Rectal smooth muscle tissue (tissue), 1 donor: ENCODE measurements around the gene SMAD6.

Experiments
- H3K27ac ChIP-seq: one replicate; pipeline ENCODE4 v1.7.0; 2013; ENCODE audit warnings: low read depth, low read length, inconsistent platforms
- H3K27me3 ChIP-seq: one replicate; pipeline ENCODE4 v1.7.0; 2013; ENCODE audit warnings: low read length; ENCODE audit not compliant: control insufficient read depth, insufficient read depth
- H3K36me3 ChIP-seq: one replicate; pipeline ENCODE4 v1.7.0; 2013; ENCODE audit warnings: low read length; ENCODE audit not compliant: control insufficient read depth, insufficient read depth
- H3K4me1 ChIP-seq: one replicate; pipeline ENCODE4 v1.7.0; 2013; ENCODE audit warnings: low read length; ENCODE audit not compliant: control insufficient read depth, insufficient read depth
- H3K4me3 ChIP-seq: one replicate; pipeline ENCODE4 v1.7.0; 2013; ENCODE audit warnings: low read length
- H3K9ac ChIP-seq: one replicate; pipeline ENCODE4 v1.7.0; 2013; ENCODE audit warnings: low read length

The SMAD6 gene

GRCh38 chr15:66744610-66745279 lies 42.7 kb downstream of the SMAD6 start:
- Histone ChIP-seq H3K27ac (no peak overlapping the region), H3K4me3 (no peak overlapping the region), H3K27me3 (no peaks in the 10 kb centered on the region), H3K36me3 (no peaks in the 10 kb centered on the region), H3K9ac (no peak overlapping the region), H3K4me1 (peaks cover 7% of the 10 kb centered on the region)

- Histone ChIP-seq H3K4me1 (peaks cover 4% of the 10 kb centered on the region), H3K4me3 (no peak overlapping the region), H3K27me3 (no peaks in the 10 kb centered on the region), H3K9ac (no peak overlapping the region), H3K27ac (no peak overlapping the region), H3K36me3 (no peaks in the 10 kb centered on the region)
Observed at GRCh38 chr15:66745530-66746230, 43.6 kb downstream of the SMAD6 start.

GRCh38 chr15:66746231-66746605 lies 44.2 kb downstream of the SMAD6 start:
- Histone ChIP-seq H3K27ac (no peak overlapping the region), H3K4me3 (no peak overlapping the region), H3K27me3 (no peaks in the 10 kb centered on the region), H3K36me3 (no peaks in the 10 kb centered on the region), H3K4me1 (peaks cover under 1% of the 10 kb centered on the region), H3K9ac (no peak overlapping the region)

GRCh38 chr15:66747223-66747622 lies 45.2 kb downstream of the SMAD6 start:
- no peaks in the 10 kb centered on the region for H3K27me3 ChIP-seq
- no peak overlapping the region for H3K27ac ChIP-seq
- H3K9ac ChIP-seq: no peak overlapping the region
- no peaks in the 10 kb centered on the region for H3K36me3 ChIP-seq
- H3K4me1 ChIP-seq: no peaks in the 10 kb centered on the region
- no peak overlapping the region for H3K4me3 ChIP-seq

GRCh38 chr15:66747886-66748707 lies 46.1 kb downstream of the SMAD6 start:
- H3K9ac ChIP-seq: no peak overlapping the region
- H3K27me3 ChIP-seq: no peaks in the 10 kb centered on the region
- no peaks in the 10 kb centered on the region for H3K4me1 ChIP-seq
- H3K4me3 ChIP-seq: no peak overlapping the region
- H3K36me3 ChIP-seq: no peaks in the 10 kb centered on the region
- no peak overlapping the region for H3K27ac ChIP-seq

- H3K9ac ChIP-seq: no peak overlapping the region
- H3K27ac ChIP-seq: no peak overlapping the region
- no peaks in the 10 kb centered on the region for H3K27me3 ChIP-seq
- H3K4me1 ChIP-seq: no peaks in the 10 kb centered on the region
- no peaks in the 10 kb centered on the region for H3K36me3 ChIP-seq
- H3K4me3 ChIP-seq: no peak overlapping the region
Observed at GRCh38 chr15:66748708-66749035, 46.6 kb downstream of the SMAD6 start.

GRCh38 chr15:66749841-66750575 lies 48.0 kb downstream of the SMAD6 start:
- no peaks in the 10 kb centered on the region for H3K4me1 ChIP-seq
- no peaks in the 10 kb centered on the region for H3K36me3 ChIP-seq
- no peak overlapping the region for H3K27ac ChIP-seq
- H3K4me3 ChIP-seq: no peak overlapping the region
- H3K27me3 ChIP-seq: no peaks in the 10 kb centered on the region
- no peak overlapping the region for H3K9ac ChIP-seq

GRCh38 chr15:66750609-66751008 lies 48.6 kb downstream of the SMAD6 start:
- H3K4me3 ChIP-seq: no peak overlapping the region
- no peaks in the 10 kb centered on the region for H3K4me1 ChIP-seq
- H3K9ac ChIP-seq: no peak overlapping the region
- H3K27ac ChIP-seq: no peak overlapping the region
- H3K36me3 ChIP-seq: no peaks in the 10 kb centered on the region
- H3K27me3 ChIP-seq: no peaks in the 10 kb centered on the region

- no peak overlapping the region for H3K27ac ChIP-seq
- no peaks in the 10 kb centered on the region for H3K27me3 ChIP-seq
- H3K4me3 ChIP-seq: no peak overlapping the region
- no peaks in the 10 kb centered on the region for H3K36me3 ChIP-seq
- H3K4me1 ChIP-seq: no peaks in the 10 kb centered on the region
- no peak overlapping the region for H3K9ac ChIP-seq
Observed at GRCh38 chr15:66751579-66751978, 49.5 kb downstream of the SMAD6 start.

- no peak overlapping the region for H3K27ac ChIP-seq
- no peaks in the 10 kb centered on the region for H3K4me1 ChIP-seq
- no peaks in the 10 kb centered on the region for H3K36me3 ChIP-seq
- no peak overlapping the region for H3K9ac ChIP-seq
- H3K4me3 ChIP-seq: no peak overlapping the region
- no peaks in the 10 kb centered on the region for H3K27me3 ChIP-seq
Observed at GRCh38 chr15:66752078-66752477, 50.0 kb downstream of the SMAD6 start.

- no peaks in the 10 kb centered on the region for H3K36me3 ChIP-seq
- no peaks in the 10 kb centered on the region for H3K4me1 ChIP-seq
- no peak overlapping the region for H3K9ac ChIP-seq
- H3K4me3 ChIP-seq: no peak overlapping the region
- H3K27me3 ChIP-seq: no peaks in the 10 kb centered on the region
- H3K27ac ChIP-seq: no peak overlapping the region
Observed at GRCh38 chr15:66753687-66754377, 51.8 kb downstream of the SMAD6 start.

GRCh38 chr15:66754789-66755188 lies 52.8 kb downstream of the SMAD6 start:
- Histone ChIP-seq H3K36me3 (no peaks in the 10 kb centered on the region), H3K27ac (no peak overlapping the region), H3K27me3 (no peaks in the 10 kb centered on the region), H3K4me3 (no peak overlapping the region), H3K4me1 (no peaks in the 10 kb centered on the region), H3K9ac (no peak overlapping the region)
